A673 (cell line): ENCODE measurements around the gene LYPD4.

Experiments used
- EZH2 ChIP-seq: fragments of 200-600 bp; sonication (generic); IDR thresholded peaks from 2 replicates; pipeline ENCODE4 v1.6.1; 2017; ENCODE audit warnings: borderline replicate concordance, low read depth, mild to moderate bottlenecking, mixed read lengths, antibody characterized with exemption, low read length; ENCODE audit not compliant: poor library complexity, severe bottlenecking
- TF ChIP-seq, protein P1 (sequence below): fragments of 300-800, 200-600 bp; sonication (generic); conservative IDR thresholded peaks from 2 replicates; pipeline ENCODE4 v1.5.1; 2017; ENCODE audit warnings: low read depth, mild to moderate bottlenecking, antibody characterized with exemption, low read length, moderate library complexity, mixed read lengths

GRCh38 chr19:41851456-41851855 is 7.0 kb upstream of the LYPD4 start:
- TF ChIP-seq, protein P1, sequence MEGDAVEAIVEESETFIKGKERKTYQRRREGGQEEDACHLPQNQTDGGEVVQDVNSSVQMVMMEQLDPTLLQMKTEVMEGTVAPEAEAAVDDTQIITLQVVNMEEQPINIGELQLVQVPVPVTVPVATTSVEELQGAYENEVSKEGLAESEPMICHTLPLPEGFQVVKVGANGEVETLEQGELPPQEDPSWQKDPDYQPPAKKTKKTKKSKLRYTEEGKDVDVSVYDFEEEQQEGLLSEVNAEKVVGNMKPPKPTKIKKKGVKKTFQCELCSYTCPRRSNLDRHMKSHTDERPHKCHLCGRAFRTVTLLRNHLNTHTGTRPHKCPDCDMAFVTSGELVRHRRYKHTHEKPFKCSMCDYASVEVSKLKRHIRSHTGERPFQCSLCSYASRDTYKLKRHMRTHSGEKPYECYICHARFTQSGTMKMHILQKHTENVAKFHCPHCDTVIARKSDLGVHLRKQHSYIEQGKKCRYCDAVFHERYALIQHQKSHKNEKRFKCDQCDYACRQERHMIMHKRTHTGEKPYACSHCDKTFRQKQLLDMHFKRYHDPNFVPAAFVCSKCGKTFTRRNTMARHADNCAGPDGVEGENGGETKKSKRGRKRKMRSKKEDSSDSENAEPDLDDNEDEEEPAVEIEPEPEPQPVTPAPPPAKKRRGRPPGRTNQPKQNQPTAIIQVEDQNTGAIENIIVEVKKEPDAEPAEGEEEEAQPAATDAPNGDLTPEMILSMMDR, result no peak
- no peak for TF ChIP-seq EZH2
